Measurements from ENCODE around the gene DOCK2.
"Not testable (repeated sequence)": the region's sequence is repeated elsewhere in the genome, so short reads cannot be mapped to it uniquely, and the experiment has no call there.

Gene DOCK2

DNA sequence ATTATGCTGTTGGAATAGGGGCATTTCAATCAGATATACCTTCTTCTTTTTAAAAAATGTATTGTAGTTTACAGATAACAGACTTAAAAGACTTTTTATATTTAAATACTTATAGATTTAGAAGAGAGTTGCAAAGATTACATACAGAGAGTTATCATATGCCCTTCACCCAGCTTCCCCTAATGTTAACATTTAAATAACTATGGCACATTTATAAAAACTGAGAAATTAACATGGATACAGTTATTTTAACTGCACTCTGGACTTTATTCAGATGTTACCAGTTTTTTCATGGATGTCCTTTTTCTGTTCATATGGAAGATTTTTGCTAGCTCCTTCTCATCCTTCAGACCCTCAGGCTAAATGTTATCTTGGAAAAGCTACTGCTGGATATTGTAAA, 123.2 kb downstream of the DOCK2 start:
- H3K27me3 ChIP-seq (ENCODE audit: control insufficient read depth in 1 of 2, insufficient read depth in 2 of 2, low read length in 2 of 2) = no peaks in the 10 kb centered on the region
- no peak overlapping the region for H3K27ac ChIP-seq (ENCODE audit: low read depth, low read length)
- no peaks in the 10 kb centered on the region for H3K9me3 ChIP-seq (ENCODE audit: low read length)
- H3K4me1 ChIP-seq (ENCODE audit: insufficient read depth, low read length) = no peaks in the 10 kb centered on the region
- H3K9ac ChIP-seq (ENCODE audit: low read length) = no peak overlapping the region
- H3K4me3 ChIP-seq (ENCODE audit: low read depth in 1 of 2, low read length in 2 of 2) = no peak overlapping the region
- no peaks in the 10 kb centered on the region for H3K36me3 ChIP-seq (ENCODE audit: insufficient read depth, low read length)

DNA sequence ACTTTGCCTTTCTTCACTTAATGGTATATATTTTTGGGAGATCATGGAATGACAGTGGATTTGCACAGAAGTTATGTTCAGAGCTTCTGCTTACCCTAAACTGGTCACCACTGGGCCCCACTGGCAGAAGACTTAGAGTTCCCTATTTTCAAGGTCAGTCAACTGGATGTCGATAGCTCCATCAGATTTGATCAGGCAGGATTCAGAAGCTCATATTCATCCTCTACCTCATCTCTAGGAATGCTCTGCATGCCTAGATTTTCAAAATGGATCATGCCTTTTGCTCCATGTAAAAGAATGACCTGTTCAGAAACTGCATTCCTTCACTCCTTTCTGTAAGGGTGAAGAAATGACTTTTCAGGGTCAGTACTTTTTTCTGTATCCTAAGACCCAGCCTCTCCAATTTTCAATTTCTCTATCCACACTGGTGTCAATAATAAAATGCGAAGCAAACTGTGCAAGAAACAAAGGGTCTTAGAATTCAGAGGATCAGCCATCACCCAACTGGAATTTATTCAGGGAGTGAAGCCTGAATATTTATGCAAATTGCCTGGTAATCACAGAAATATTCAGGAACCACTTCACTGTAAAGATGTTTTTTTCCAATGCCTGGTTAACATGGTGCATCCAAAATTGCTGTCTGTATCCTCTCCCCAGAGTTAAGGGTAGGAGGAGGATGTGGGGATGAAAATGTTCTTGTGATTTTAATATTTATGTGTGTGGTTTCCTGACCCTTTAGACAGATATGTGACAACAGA, 125.4 kb downstream of the DOCK2 start:
- Histone ChIP-seq H3K4me1 (ENCODE audit: insufficient read depth, low read length) (no peaks in the 10 kb centered on the region), H3K27me3 (ENCODE audit: control insufficient read depth in 1 of 2, insufficient read depth in 2 of 2, low read length in 2 of 2) (no peaks in the 10 kb centered on the region), H3K27ac (ENCODE audit: low read depth, low read length) (no peak overlapping the region), H3K36me3 (ENCODE audit: insufficient read depth, low read length) (no peaks in the 10 kb centered on the region), H3K9me3 (ENCODE audit: low read length) (no peaks in the 10 kb centered on the region), H3K9ac (ENCODE audit: low read length) (no peak overlapping the region), H3K4me3 (ENCODE audit: low read depth in 1 of 2, low read length in 2 of 2) (no peak overlapping the region)

- H3K27ac ChIP-seq (ENCODE audit: low read depth, low read length) = no peak overlapping the region
- no peaks in the 10 kb centered on the region for H3K9me3 ChIP-seq (ENCODE audit: low read length)
- H3K9ac ChIP-seq (ENCODE audit: low read length) = no peak overlapping the region
- H3K4me3 ChIP-seq (ENCODE audit: low read depth in 1 of 2, low read length in 2 of 2) = no peak overlapping the region
- no peaks in the 10 kb centered on the region for H3K4me1 ChIP-seq (ENCODE audit: insufficient read depth, low read length)
- H3K27me3 ChIP-seq (ENCODE audit: control insufficient read depth in 1 of 2, insufficient read depth in 2 of 2, low read length in 2 of 2) = no peaks in the 10 kb centered on the region
- H3K36me3 ChIP-seq (ENCODE audit: insufficient read depth, low read length) = no peaks in the 10 kb centered on the region
Measured at GRCh38 chr5:169763376-169764017, 126.4 kb downstream of the DOCK2 start.

DNA sequence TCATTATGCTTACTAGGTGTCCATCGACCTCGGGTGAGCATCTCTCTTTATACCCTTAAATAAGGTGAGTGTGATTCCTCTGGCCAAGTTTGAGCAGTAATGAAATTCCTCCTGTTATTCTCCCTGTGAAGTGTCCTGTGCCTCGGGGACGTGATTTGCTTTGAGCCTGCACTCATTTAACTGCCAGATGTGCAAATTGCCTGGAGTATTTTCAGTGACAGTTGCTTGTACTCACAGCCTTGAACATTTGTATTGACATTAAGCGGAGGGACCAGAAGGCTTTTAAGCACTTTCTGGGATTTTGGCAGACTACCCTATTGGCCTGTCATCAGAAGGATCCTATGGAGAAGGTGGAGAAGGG, 126.9 kb downstream of the DOCK2 start:
- no peaks in the 10 kb centered on the region for H3K27me3 ChIP-seq (ENCODE audit: control insufficient read depth in 1 of 2, insufficient read depth in 2 of 2, low read length in 2 of 2)
- H3K27ac ChIP-seq (ENCODE audit: low read depth, low read length) = no peak overlapping the region
- no peaks in the 10 kb centered on the region for H3K9me3 ChIP-seq (ENCODE audit: low read length)
- H3K36me3 ChIP-seq (ENCODE audit: insufficient read depth, low read length) = no peaks in the 10 kb centered on the region
- H3K4me3 ChIP-seq (ENCODE audit: low read depth in 1 of 2, low read length in 2 of 2) = no peak overlapping the region
- H3K4me1 ChIP-seq (ENCODE audit: insufficient read depth, low read length) = no peaks in the 10 kb centered on the region
- H3K9ac ChIP-seq (ENCODE audit: low read length) = no peak overlapping the region

DNA sequence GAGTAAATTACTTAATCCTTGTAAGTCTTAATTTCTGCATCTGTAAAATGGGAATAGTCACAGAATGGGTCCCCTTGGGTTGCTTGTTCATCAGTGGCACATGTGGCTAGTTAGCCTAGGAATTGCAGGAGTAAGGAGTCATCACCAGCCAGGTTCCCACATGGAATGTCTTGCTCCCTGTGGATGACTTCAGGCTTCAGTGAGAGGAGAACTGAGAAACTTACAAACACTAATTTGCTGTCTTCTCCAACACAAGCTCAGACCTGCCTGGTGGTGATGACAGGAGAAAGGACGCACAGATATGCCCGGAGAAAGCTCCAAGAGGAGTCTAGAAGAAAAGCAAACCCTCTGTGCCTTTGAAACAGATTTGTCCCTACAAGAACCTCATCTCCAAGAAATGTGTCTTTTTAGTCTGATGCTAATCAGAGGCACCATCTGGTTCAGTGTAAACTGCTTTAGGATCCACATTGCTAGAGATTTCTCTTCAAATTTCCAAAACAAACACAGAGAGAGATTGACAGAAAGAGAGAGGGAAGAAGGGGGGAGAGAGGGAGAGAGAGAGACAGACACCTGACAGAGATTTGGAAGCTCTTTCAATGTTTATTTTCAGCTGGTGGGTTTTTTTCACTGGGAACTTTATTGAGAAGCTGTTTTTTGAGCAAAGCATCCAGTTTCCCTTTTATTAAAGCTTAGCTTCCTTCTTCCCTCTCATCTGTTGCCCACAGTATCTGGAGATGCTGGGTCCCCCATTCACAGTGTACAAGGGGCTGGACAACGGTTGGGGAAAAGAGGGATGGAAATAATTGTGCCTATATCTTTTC, 128.3 kb downstream of the DOCK2 start:
- Histone ChIP-seq H3K36me3 (ENCODE audit: insufficient read depth, low read length) (no peaks in the 10 kb centered on the region), H3K9me3 (ENCODE audit: low read length) (no peaks in the 10 kb centered on the region), H3K27me3 (ENCODE audit: control insufficient read depth in 1 of 2, insufficient read depth in 2 of 2, low read length in 2 of 2) (no peaks in the 10 kb centered on the region), H3K4me1 (ENCODE audit: insufficient read depth, low read length) (no peaks in the 10 kb centered on the region), H3K9ac (ENCODE audit: low read length) (no peak overlapping the region), H3K4me3 (ENCODE audit: low read depth in 1 of 2, low read length in 2 of 2) (no peak overlapping the region), H3K27ac (ENCODE audit: low read depth, low read length) (no peak overlapping the region)

DNA sequence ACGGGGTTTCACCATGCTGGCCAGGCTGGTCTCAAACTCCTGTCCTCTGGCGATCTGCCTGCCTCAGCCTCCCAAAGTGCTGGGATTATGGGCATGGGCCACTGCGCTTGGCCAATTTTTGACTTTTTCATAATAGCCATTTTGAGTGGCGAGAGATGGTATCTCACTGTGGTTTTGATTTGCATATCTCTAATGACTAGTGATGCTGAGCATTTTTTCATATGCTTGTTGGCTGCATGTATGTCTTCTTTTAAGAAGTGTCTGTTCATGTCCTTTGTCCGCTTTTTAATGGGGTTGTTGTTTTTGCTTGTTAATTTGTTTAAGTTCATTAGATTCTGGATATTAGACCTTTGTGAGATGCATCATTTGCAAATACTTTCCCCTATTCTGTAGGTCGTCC, 129.9 kb downstream of the DOCK2 start:
- not testable (repeated sequence) for H3K36me3 ChIP-seq (ENCODE audit: insufficient read depth, low read length); H3K27me3 ChIP-seq (ENCODE audit: control insufficient read depth in 1 of 2, insufficient read depth in 2 of 2, low read length in 2 of 2); H3K4me1 ChIP-seq (ENCODE audit: insufficient read depth, low read length); H3K27ac ChIP-seq (ENCODE audit: low read depth, low read length); H3K9ac ChIP-seq (ENCODE audit: low read length); H3K9me3 ChIP-seq (ENCODE audit: low read length); H3K4me3 ChIP-seq (ENCODE audit: low read depth in 1 of 2, low read length in 2 of 2)

GRCh38 chr5:169767938-169768337, 130.9 kb downstream of the DOCK2 start:
- no peaks in the 10 kb centered on the region for H3K27me3 ChIP-seq (ENCODE audit: control insufficient read depth in 1 of 2, insufficient read depth in 2 of 2, low read length in 2 of 2)
- H3K4me1 ChIP-seq (ENCODE audit: insufficient read depth, low read length) = no peaks in the 10 kb centered on the region
- no peak overlapping the region for H3K4me3 ChIP-seq (ENCODE audit: low read depth in 1 of 2, low read length in 2 of 2)
- no peak overlapping the region for H3K9ac ChIP-seq (ENCODE audit: low read length)
- no peaks in the 10 kb centered on the region for H3K36me3 ChIP-seq (ENCODE audit: insufficient read depth, low read length)
- no peaks in the 10 kb centered on the region for H3K9me3 ChIP-seq (ENCODE audit: low read length)
- no peak overlapping the region for H3K27ac ChIP-seq (ENCODE audit: low read depth, low read length)

- Histone ChIP-seq H3K27ac (ENCODE audit: low read depth, low read length) (no peak overlapping the region), H3K4me3 (ENCODE audit: low read depth in 1 of 2, low read length in 2 of 2) (no peak overlapping the region), H3K9ac (ENCODE audit: low read length) (no peak overlapping the region), H3K4me1 (ENCODE audit: insufficient read depth, low read length) (no peaks in the 10 kb centered on the region), H3K27me3 (ENCODE audit: control insufficient read depth in 1 of 2, insufficient read depth in 2 of 2, low read length in 2 of 2) (no peaks in the 10 kb centered on the region), H3K9me3 (ENCODE audit: low read length) (no peaks in the 10 kb centered on the region), H3K36me3 (ENCODE audit: insufficient read depth, low read length) (no peaks in the 10 kb centered on the region)
Measured at GRCh38 chr5:169768416-169768815, 131.3 kb downstream of the DOCK2 start.

DNA sequence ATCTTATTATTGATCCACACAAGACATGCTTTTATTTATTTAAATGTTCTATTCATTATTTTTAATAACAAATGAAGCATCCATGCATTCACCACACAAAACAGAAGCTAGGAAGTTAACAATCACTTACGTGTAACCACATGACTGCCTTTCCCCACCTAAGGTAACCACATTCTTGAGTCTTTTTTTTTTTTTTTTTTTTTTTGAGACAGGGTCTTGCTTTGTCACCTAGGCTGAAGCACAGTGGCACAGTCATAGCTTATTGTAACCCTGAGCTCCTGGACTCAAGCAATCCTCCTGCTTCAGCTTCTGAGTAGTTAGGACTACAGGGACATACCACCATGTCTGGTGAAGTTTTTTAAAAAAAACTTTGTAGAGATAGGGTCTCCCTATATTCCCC, 133.0 kb downstream of the DOCK2 start:
- Histone ChIP-seq H3K36me3 (ENCODE audit: insufficient read depth, low read length) (no peaks in the 10 kb centered on the region), H3K9ac (ENCODE audit: low read length) (no peak overlapping the region), H3K27ac (ENCODE audit: low read depth, low read length) (no peak overlapping the region), H3K4me3 (ENCODE audit: low read depth in 1 of 2, low read length in 2 of 2) (no peak overlapping the region), H3K27me3 (ENCODE audit: control insufficient read depth in 1 of 2, insufficient read depth in 2 of 2, low read length in 2 of 2) (no peaks in the 10 kb centered on the region), H3K9me3 (ENCODE audit: low read length) (no peaks in the 10 kb centered on the region), H3K4me1 (ENCODE audit: insufficient read depth, low read length) (no peaks in the 10 kb centered on the region)

DNA sequence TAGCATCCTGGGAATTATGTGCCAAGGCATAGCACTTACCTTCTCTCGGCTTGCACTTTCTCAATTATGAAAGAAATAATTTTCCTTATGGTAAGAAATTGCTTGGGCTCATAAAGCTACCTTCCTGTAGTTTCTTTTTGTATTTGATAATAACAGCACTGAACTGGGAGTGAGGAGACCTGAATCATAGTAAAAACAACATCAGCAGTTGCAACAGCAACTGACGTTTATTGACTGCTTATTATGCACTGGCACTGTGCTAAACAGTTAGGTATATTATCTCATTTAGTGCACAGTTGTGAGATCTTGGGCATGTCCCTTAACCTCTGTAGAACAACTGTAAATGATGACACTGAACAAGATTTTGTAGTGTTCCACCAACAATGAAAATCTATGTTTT, 135.2 kb downstream of the DOCK2 start:
- Histone ChIP-seq H3K4me1 (ENCODE audit: insufficient read depth, low read length) (no peaks in the 10 kb centered on the region), H3K9ac (ENCODE audit: low read length) (no peak overlapping the region), H3K36me3 (ENCODE audit: insufficient read depth, low read length) (no peaks in the 10 kb centered on the region), H3K9me3 (ENCODE audit: low read length) (no peaks in the 10 kb centered on the region), H3K27ac (ENCODE audit: low read depth, low read length) (no peak overlapping the region), H3K27me3 (ENCODE audit: control insufficient read depth in 1 of 2, insufficient read depth in 2 of 2, low read length in 2 of 2) (no peaks in the 10 kb centered on the region), H3K4me3 (ENCODE audit: low read depth in 1 of 2, low read length in 2 of 2) (no peak overlapping the region)

- no peaks in the 10 kb centered on the region for H3K9me3 ChIP-seq (ENCODE audit: low read length)
Measured at GRCh38 chr5:169772688-169773087, 135.6 kb downstream of the DOCK2 start.

More at GRCh38 chr5:169772688-169773087, 135.6 kb downstream of the DOCK2 start:
- Histone ChIP-seq H3K4me3 (ENCODE audit: low read depth in 1 of 2, low read length in 2 of 2) (no peak overlapping the region), H3K36me3 (ENCODE audit: insufficient read depth, low read length) (no peaks in the 10 kb centered on the region), H3K9ac (ENCODE audit: low read length) (no peak overlapping the region), H3K27me3 (ENCODE audit: control insufficient read depth in 1 of 2, insufficient read depth in 2 of 2, low read length in 2 of 2) (no peaks in the 10 kb centered on the region), H3K27ac (ENCODE audit: low read depth, low read length) (no peak overlapping the region), H3K4me1 (ENCODE audit: insufficient read depth, low read length) (no peaks in the 10 kb centered on the region)

All from muscle layer of colon (tissue), 2 donors.